ENCODE data around the gene ALG12.

Gene ALG12

GRCh38 chr22:49917974-49918910, at the start of gene ALG12, which contains the start of gene CRELD2:
Gene ALG12 (minus strand): TSS chr22:49918438. CDS start chr22:49913765, 4,673 bp downstream.
Gene CRELD2 (plus strand): TSS chr22:49918634. CDS start chr22:49918770, 136 bp downstream.
- DNase-seq, result peak; percentile 40

- DNase-seq, result no peak
These were observed 49.5 kb upstream of the ALG12 start for GRCh38 chr22:49967706-49968208.

GRCh38 chr22:49966774-49967705, 48.8 kb upstream of the ALG12 start:
- DNase-seq, result no peak

- DNase-seq, result no peak
These were observed 48.0 kb upstream of the ALG12 start for GRCh38 chr22:49966041-49966773.

GRCh38 chr22:49965091-49966040, 47.1 kb upstream of the ALG12 start:
- no peak for DNase-seq

- no peak for DNase-seq
These were observed 46.2 kb upstream of the ALG12 start for GRCh38 chr22:49964136-49965090.

- DNase-seq, result no peak
These were observed 45.4 kb upstream of the ALG12 start for GRCh38 chr22:49963647-49964026.

- DNase-seq, result no peak
These were observed 44.8 kb upstream of the ALG12 start for GRCh38 chr22:49962751-49963646.

GRCh38 chr22:49962012-49962750, 43.9 kb upstream of the ALG12 start:
- DNase-seq, result no peak

- DNase-seq, result no peak
These were observed 43.4 kb upstream of the ALG12 start for GRCh38 chr22:49961601-49962011.

GRCh38 chr22:49961005-49961600, 42.9 kb upstream of the ALG12 start:
- DNase-seq, result no peak

GRCh38 chr22:49960159-49961004, 42.1 kb upstream of the ALG12 start, which contains the start of gene PIM3:
Gene PIM3 (plus strand): TSS chr22:49960772. CDS start chr22:49960948, 176 bp downstream.
- DNase-seq, result peak; percentile 40

GRCh38 chr22:49959782-49960158, 41.5 kb upstream of the ALG12 start:
- no peak for DNase-seq

GRCh38 chr22:49958931-49959781, 40.9 kb upstream of the ALG12 start:
- no peak for DNase-seq

GRCh38 chr22:49958366-49958921, 40.2 kb upstream of the ALG12 start:
- no peak for DNase-seq
